GM18858 (cell line): ENCODE data around the gene ZNF610.
"Not testable (repeated sequence)": the region's sequence is repeated elsewhere in the genome, so short reads cannot be mapped to it uniquely, and the experiment has no call there.

Source experiments
- ATAC-seq: cut with Tn5 transposase; IDR thresholded peaks from one replicate; pipeline ENCODE4 v1.9.1; 2021; ENCODE audit not compliant: unreplicated experiment

Gene ZNF610

DNA sequence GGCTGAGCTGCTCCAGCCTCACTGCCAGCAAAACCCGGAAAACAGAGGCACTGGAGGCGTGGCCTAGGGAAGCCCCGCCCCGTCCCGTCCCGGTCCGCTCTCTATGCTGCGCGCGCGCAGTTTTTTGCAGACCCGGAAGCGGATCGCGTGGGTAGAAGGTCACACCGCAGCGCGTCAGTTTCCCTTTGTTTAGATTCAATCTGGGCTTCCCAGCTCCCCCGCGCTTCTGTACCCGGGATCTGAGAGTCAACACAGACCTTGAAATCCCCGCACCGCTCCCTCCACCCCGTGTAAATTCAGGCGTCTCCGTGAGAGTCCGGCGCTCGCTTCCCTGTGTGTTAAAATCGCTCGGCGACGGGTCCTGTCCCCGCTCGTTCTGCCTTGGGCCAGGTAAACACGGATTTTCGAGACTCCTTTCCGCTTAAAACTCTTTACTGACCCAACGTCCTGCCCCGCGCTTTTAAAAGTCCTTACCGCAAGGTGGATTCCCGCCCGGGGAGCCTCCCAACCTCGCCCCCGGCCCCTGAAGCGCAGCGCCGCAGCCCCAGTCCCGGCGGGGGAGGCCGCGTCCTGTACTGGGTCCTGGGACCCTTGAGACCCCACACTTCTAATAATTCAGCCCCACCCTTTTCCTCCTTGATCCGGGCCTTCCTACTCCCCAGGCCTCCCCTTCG is at the start of gene ZNF610:
Gene ZNF610, plus strand, starts transcription at position 127 of the 674 bp plus-strand sequence. CDS start 12,930 bp downstream, outside the sequence.
- ATAC-seq = no peak

DNA sequence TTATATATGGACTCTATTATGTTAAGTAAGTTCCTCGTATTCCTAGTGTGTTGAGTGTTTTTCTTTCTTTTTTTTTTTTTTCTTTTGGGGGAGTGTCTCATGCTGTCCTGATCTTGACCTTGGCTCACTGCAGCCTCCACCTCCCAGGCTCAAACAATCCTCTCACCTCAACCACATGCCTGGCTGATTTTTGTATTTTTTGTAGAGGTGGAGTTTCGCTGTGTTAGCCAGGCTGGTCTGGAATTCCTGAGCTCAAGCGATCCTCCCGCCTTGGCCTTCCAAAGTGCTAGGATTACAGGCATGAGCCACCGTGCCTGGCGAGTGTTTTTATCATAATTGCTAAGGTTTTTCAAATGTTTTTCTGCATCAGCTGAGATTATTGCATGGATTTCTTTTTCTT is 49.8 kb upstream of the ZNF610 start:
- ATAC-seq = no peak

DNA sequence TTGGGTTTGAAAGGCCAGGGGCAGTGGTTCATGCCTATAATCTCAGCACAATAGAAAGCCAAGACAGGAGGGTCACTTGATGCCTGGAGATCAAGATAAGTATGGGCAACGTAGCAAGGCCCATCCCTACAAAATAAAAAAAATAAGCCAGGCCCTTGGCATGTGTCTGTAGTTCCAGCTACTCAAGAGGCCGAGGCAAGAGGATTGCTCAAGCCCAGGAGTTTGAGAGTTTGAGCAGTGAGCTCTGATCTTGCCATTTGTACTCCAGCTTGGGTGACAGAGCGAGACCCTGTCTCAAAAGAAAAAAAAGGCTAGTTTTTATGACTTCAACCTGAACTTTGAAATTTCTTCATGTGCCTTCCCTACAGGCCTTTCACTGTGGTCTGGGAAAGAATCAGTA is 44.3 kb upstream of the ZNF610 start:
- no peak for ATAC-seq

DNA sequence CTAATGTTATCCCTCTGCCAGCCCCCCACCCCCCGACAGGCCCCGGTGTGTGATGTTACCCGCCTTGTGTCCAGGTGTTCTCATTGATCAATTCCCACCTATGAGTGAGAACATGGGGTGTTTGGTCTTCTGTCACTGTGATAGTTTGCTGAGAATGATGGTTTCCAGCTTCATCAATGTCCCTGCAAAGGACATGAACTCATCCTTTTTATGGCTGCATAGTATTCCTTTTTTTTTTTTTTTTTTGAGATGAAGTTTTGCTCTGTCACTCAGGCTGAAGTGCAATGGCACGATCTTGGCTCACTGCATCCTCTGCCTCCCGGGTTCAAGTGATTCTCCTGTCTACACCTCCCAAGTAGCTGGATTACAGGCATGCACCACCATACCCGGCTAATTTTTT is 43.1 kb upstream of the ZNF610 start:
- ATAC-seq = not testable (repeated sequence)

DNA sequence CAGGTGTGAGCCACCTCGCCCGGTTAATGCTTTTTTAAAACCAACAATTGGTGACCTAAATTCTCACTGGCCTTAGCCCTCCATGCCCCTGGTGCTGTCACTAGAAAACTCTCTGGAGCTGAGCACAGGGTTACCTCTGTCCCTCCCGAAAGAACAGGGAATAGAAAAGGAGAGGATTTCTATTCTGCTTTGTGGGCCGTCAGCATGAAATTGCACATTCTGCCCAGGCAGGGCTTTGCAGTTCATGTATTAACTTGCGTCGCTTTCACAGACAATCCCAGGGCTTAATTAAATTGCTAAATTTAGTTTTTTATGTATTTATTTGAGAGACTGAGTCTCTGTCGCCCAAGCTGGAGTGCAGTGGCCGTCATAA is 39.7 kb upstream of the ZNF610 start:
- ATAC-seq = no peak

DNA sequence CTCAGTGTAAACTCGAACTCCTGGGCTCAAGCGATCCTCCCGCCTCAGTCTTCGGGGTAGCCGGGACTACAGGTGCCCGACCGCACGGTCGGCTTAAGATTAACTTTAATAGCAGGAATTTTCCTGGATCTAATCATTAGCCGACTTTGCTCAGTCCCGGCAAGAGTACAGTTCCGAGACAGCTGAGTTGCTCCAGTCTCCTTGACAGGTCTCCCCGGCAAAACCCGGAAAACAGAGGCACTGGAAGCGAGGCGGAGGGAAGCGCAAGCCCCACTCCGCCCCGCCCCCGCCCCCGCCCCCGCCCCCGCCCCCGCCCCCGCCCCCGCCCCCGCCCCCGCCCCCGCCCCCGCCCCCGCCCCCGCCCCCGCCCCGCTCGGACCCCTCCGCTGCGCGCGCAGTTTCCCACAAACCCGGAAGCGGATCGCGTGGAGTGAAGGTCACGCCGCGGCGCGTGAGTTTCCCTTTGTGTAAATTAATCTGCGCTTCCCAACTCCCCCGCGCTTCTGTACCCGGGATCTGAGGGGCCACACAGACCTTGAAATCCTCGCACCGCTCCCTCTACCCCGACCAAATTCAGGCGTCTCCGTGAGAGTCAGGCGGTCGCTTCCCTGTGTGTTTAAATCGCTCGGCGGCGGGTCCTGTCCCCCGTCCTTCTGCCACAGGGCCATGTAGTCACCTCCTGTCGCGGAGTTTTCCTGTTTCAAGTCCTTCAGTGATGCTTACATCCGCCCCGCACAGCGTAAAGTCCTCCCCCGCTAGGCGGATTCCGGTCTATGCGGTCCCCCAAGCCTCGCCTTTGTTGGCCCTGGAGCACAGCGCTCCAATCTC is 39.1 kb upstream of the ZNF610 start, which contains the start of gene ZNF480:
Gene ZNF480, plus strand, starts transcription at position 397 of the 828 bp plus-strand sequence. CDS start 3,244 bp downstream, outside the sequence.
- ATAC-seq = no peak

DNA sequence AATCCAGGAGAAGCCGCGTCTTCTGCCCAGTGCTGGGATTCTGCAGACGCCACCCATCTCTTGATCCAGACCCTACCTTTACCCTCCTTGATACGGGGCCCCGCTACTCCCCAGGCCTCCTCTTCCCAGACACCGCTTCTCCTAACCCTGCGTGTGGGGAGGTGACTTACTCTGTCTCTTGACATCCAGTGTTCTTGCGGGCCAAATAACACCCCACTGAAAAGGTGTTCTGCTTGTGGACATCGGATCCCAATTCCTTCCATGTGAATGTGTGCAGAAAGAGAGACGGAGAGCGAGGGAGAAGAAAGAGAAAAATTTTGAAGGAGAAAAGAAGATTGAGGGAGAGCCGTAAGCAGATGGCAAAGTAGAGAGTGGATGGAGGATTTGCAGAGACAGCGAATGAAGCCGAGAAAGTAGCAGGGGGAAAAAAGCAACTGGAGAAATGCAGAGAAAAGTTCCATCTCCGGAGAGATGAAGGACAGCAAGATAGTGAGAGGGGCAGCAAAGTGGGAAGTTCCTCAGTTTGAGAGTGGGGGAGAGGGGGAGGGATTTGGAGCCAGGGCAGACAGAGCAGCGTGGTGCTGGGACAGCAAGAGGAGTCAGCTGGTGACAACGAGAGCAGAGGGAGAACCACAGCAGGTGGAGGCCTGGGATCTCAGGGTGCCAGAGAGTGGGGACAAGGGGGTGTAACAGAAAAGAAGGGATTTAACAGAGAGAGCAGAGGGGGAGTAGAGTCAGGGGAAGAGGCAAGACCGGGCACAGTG is 38.3 kb upstream of the ZNF610 start:
- no peak for ATAC-seq

DNA sequence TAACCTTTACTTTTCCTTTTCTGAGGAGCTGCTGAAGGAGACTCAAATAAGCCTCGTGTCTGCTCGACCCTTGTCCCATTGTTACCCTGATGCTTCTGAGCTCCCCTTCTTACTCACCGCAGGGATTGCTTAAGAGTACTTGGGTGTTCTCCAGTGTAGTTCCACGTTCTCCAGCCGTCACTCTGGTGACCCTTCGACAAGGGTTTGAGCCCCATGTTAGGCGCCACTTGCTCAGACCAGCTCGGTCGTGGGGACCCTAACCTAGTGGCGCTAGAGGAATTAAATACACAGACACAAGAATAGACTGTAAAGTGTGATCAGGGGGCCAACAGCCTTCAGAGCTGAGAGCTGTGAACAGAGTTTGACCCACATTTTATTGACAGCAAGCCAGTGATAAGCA is 28.8 kb upstream of the ZNF610 start:
- no peak for ATAC-seq

DNA sequence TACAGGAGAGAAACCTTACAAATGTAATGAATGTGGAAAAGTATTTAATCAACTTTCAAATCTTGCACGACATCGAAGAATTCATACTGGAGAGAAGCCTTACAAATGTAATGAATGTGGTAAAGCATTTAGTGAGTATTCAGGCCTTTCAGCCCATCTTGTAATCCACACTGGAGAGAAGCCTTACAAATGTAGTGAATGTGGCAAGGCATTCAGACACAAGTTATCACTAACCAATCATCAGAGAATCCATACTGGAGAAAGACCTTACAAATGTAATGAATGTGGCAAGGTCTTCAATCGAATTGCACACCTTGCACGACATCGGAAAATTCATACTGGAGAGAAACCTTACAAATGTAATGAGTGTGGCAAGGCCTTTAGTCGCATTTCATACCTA is 13.6 kb upstream of the ZNF610 start:
- no peak for ATAC-seq

DNA sequence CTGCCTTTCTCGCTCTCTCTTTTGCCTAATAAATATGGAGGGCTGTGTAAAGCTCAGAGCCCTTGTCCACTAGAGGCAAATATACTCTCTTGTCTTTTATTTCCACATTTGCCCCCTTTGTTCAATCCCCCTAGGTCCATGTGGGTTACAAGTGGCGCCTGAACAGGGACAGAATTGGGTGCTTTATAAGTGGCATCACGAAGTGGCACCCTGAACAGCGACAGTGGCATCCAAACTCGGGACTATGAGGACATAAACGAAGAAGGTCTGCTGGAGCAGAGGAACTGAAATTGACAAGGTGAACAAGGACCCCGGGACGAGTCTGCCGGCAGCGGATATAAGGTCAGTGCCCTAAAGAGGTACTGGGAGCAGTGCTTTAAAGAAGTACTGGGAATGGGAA is 4.3 kb upstream of the ZNF610 start:
- ATAC-seq = no peak

DNA sequence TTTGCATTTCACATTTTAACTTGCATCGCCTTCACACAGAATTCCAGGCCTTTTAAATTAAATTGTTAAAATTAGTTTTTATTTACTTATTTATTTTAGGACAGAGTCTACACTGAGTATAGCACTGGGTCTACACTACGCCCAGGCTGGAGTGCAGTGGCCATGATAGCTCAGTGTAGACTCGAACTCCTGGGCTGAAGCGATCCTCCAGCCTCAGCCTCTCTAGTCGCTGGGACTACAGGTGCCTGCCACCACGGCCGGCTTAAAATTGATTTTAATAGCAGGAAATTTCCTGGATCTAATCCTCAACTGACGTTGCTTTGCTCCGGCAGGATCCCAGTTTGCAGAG is 301 bp upstream of the ZNF610 start:
- ATAC-seq = no peak

DNA sequence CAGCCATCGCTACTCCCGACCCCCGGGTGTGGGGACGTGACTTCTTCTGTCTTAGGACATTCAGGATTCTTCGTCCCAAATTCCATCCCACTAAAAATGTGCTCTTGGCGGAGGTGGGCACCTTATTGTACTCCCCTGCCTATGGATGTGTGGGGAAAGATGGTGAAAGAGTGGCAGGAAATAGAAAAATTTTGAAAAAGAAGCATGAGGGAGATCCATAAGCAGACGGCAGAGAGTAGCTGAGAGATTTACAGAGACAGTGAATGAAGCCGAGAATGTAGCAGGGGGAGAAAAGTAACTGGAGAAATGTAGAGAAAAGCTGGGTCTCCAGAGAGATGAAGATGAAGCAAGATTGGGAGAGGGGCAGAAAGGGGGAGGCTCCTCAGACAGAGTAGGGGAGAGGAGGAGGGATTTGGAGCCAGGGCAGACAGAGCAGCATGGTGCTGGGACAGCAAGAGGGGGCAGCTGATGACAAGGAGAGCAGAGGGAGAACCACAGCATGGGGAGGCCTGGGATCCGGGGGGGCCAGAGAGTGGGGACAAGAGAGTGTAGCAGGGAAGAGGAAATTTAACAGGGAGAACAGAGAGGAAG is 843 bp downstream of the ZNF610 start:
- ATAC-seq = no peak

DNA sequence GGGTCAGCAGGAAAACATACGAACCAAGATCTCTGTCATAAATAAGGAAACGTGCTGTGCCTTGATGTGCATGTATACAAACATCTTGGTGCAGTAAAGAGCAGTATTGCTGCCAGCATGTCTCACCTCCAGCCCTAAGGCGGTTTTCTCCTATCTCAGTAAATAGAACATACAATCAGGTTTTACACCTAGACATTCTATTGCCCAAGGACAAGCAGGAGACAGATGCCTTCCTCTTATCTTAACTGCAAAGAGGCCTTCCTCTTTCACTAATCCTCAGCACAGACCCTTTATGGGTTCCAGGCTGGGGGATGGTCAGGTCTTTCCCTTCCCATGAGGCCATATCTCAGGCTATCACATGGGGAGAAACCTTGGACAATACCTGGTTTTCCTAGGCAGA is 3.0 kb downstream of the ZNF610 start:
- not testable (repeated sequence) for ATAC-seq

DNA sequence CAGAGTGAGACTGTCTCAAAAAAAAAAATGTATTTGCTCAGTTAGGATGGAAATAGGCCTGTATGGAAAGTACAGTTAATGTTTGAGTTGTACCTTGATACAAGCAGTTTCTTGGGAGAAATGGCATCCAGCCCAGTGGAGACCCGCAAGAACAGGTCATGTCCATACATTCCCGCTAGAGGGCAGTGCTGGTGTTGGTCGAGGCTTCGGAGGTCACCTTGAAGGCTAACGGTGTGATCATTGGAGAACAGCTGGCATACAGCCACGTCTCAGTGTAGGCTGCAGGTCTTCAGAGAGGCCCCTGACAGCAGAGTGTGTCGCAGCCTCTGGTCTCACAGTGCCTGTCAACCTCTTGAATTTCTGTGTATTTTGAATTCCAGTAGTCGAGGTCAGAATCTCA is 7.5 kb downstream of the ZNF610 start:
- ATAC-seq = no peak

DNA sequence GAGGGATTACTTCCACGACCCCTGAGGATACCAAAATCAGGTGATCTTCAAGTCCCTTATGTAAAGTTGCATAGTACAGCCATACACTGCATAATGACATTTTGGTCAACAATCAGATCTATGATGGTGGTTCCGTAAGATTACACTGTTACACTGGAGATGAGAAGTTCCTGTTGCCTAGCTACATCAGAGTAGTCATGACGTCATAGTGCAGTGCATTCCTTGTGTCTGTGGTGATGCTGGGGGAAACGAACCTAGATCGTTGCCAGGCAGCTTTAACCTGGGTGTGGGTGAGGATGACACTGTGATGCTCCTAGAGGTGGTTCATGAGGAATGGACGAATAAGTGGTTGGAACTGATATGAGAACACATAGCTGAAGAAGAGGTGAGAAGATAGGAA is 9.1 kb downstream of the ZNF610 start:
- no peak for ATAC-seq

DNA sequence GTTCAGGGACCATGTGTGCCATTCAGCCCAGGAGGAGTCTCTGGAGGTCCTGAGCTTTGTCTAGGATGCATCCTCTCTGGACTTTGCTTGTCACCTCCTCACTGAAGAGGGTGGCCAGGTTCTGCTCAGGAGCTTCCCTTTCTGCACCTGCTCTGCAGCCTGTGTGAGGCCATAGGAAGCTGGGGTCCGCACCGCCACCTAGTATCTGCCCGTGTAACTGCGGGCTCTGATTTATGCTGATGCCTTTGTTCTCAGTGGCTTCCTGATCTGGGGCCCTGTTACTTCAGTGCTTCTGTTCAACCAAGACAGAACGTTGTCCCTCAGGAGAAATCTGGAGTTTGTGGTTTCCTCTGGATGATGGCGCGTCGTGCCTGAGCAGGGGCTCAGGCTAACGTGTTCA is 15.5 kb downstream of the ZNF610 start:
- no peak for ATAC-seq

DNA sequence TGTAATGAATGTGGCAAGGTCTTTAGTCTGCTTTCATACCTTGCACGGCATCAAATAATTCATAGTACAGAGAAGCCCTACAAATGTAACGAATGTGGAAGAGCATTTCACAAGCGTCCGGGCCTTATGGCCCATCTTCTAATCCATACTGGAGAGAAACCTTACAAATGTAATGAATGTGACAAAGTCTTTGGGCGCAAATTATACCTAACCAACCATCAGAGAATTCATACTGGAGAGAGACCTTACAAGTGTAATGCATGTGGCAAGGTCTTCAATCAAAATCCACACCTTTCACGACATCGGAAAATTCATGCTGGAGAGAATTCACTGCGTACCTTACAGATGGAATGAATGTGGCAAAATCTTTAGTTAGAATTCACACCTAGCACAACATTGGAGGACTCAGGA is 30.4 kb downstream of the ZNF610 start:
- ATAC-seq = no peak

DNA sequence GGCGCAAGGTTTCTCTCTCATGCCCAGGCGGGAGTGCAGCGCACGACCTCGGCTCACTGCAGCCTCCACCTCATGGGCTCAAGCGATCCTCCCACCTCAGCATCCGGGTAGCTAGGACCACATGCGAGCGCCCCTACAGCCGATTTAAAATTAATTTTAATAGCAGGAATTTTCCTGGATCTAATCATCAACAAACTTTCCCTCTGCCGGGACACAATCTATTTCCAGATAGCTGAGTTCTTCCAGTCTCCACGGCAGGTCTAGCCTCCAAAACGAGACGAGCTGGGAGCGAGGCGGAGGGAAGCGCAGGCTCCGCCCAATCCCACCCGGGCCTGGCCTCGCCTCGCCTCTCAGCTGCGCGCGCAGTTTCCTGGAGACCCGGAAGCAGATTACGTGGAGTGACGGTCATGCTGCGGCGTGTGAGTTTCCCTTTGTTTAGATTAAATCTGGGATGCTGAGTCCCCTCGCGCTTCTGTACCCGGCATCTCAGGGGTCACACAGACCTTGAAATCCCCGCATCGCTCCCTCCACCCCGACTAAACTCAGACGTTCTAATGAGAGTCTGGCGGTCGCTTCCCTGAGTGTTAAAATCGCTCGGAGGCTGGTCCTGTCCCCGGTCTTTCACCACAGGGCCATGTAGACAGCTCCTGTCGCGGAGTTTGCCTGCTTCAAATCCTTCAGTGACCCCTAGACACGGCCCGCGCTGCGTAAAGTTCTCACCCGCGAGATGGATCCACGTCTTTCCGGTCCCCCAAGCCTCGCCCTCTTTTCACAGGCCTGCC is 33.7 kb downstream of the ZNF610 start, which contains the start of gene ZNF880:
Gene ZNF880, plus strand, starts transcription at position 365 of the 782 bp plus-strand sequence. Its CDS starts 43 bp downstream, at position 408.
- ATAC-seq = peak; percentile 58

DNA sequence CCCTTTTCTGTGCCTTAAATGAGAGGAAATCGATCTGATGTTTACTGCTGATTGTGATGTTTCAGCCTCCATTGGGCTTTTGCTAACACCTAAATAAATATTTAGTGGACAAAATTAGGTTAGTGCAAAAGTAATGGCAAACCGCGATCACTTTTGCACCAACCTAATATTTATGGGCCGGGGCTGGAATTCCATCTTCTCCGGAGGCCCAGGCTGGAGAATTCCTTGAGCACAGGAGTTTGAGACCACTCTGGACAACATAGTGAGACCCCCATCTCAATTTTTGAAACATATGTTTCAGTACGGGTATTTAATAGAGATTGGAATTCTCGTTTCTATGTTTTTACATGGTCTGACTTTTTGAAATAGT is 34.3 kb downstream of the ZNF610 start:
- ATAC-seq = no peak

DNA sequence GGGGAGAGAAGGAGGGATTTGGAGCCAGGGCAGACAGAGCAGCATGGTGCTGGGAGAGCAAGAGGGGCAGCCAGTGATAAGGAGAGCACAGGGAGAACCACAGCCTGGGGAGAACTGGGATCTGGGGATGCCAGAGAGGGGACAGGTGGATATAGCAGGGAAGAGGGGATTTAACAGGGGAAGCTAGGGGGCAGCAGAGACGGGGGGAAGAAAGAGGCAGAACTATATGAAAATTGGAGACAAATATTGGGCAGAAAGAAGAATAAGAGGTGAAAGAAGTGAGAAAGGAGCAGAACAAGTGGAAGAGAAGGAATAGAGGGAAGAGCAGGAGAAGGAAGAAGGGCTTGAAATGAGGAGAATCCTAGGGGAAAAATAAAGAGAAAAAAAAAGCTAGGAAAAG is 55.1 kb downstream of the ZNF610 start:
- ATAC-seq = no peak
